ENCODE data around the gene TRMT11.
A peak's percentile ranks its signal among the peaks of the same experiment; 100 is the strongest.
"Not testable (repeated sequence)": the region's sequence is repeated elsewhere in the genome, so short reads cannot be mapped to it uniquely, and the experiment has no call there.

TRMT11 gene

GRCh38 chr6:125986301-125987025 lies at the start of gene TRMT11:
TSS of gene TRMT11 (plus strand) at chr6:125986540. CDS start at chr6:125986551, 11 bp downstream.
- peak; percentile 82 for DNase-seq

GRCh38 chr6:125939026-125939425 lies 47.3 kb upstream of the TRMT11 start:
- no peak for DNase-seq

- DNase-seq, result no peak
These were observed 46.5 kb upstream of the TRMT11 start for GRCh38 chr6:125939791-125940190.

GRCh38 chr6:125940247-125941041 lies 45.9 kb upstream of the TRMT11 start:
- no peak for DNase-seq

- no peak for DNase-seq
These were observed 43.4 kb upstream of the TRMT11 start for GRCh38 chr6:125942672-125943527.

GRCh38 chr6:125943528-125944433 lies 42.6 kb upstream of the TRMT11 start:
- no peak for DNase-seq

GRCh38 chr6:125944434-125944816 lies 41.9 kb upstream of the TRMT11 start:
- DNase-seq, result no peak

GRCh38 chr6:125944896-125945295 lies 41.4 kb upstream of the TRMT11 start:
- no peak for DNase-seq

GRCh38 chr6:125945378-125946141 lies 40.8 kb upstream of the TRMT11 start:
- DNase-seq, result no peak

GRCh38 chr6:125947615-125948014 lies 38.7 kb upstream of the TRMT11 start:
- DNase-seq, result no peak

GRCh38 chr6:125948455-125948854 lies 37.9 kb upstream of the TRMT11 start:
- no peak for DNase-seq

- DNase-seq, result no peak
These were observed 37.3 kb upstream of the TRMT11 start for GRCh38 chr6:125949069-125949468.

GRCh38 chr6:125950293-125950692 lies 36.0 kb upstream of the TRMT11 start:
- DNase-seq, result no peak

GRCh38 chr6:125950716-125951115 lies 35.6 kb upstream of the TRMT11 start:
- DNase-seq, result not testable (repeated sequence)

- no peak for DNase-seq
These were observed 35.0 kb upstream of the TRMT11 start for GRCh38 chr6:125951323-125951722.

GRCh38 chr6:125952764-125953501 lies 33.4 kb upstream of the TRMT11 start:
- peak; percentile 11 for DNase-seq

GRCh38 chr6:125953502-125953875 lies 32.9 kb upstream of the TRMT11 start:
- DNase-seq, result no peak

GRCh38 chr6:125954735-125955339 lies 31.5 kb upstream of the TRMT11 start:
- no peak for DNase-seq

GRCh38 chr6:125955973-125956372 lies 30.4 kb upstream of the TRMT11 start:
- DNase-seq, result no peak
